Neural progenitor cell (in vitro differentiated cells): ENCODE results near the gene UBE2R2.
"Not testable (repeated sequence)": the region's sequence is repeated elsewhere in the genome, so short reads cannot be mapped to it uniquely, and the experiment has no call there.

Experiments
- CTCF ChIP-seq: fragments of 200-600 bp; sonication (generic); IDR thresholded peaks from 2 replicates; pipeline ENCODE4 v1.5.1; 2017; ENCODE audit warnings: antibody characterized with exemption, mild to moderate bottlenecking
- EZH2 ChIP-seq: fragments of 200-600 bp; sonication (generic); IDR thresholded peaks from 2 replicates; pipeline ENCODE4 v1.6.1; 2017; ENCODE audit warnings: antibody characterized with exemption, mild to moderate bottlenecking, moderate library complexity

- TF ChIP-seq EZH2, CTCF: not testable (repeated sequence)
Measured at GRCh38 chr9:33807156-33807555, 9.8 kb upstream of the UBE2R2 start.
